PC-3 (cell line): ENCODE measurements around the gene OR10AG1. TPM values are rescaled to one million over a fixed set of nuclear protein-coding genes. Genes with fewer than 3 reads are reported as not detected.

Experiments used
- ATAC-seq: fragments of 200-7000 bp; cut with Tn5 transposase; 2 replicates; pipeline ENCODE4 v1.9.1; 2020; ENCODE audit warnings: mild to moderate bottlenecking, moderate library complexity
- BruUV-seq: library from RNA; stranded (reverse); fragments of 400-500 nt; replicated peaks from 2 replicates; lab custom pipeline; 2021; lab: Mats Ljungman, UMichigan
- CTCF ChIA-PET: fragments of 300-600 bp; sonication (Branson Sonifier 250); formaldehyde crosslinking; loops from one replicate; lab custom pipeline; 2022; ENCODE audit warnings: antibody characterized with exemption; lab: Charles Lee
- POLR2A ChIA-PET: fragments of 300-600 bp; sonication (Branson Sonifier 250); formaldehyde crosslinking; loops from one replicate; lab custom pipeline; 2022; ENCODE audit warnings: antibody characterized with exemption; ENCODE audit not compliant: unreplicated experiment; lab: Charles Lee
- DNase-seq: peaks from one replicate; pipeline ENCODE4 v3.0.0-alpha.2; 2015
- H2AFZ ChIP-seq: fragments of 300-600 bp; sonication (generic); 2 replicates; pipeline ENCODE4 v1.6.0; 2016; ENCODE audit warnings: antibody characterized with exemption, low read length
- H3F3A ChIP-seq: fragments of 300-600 bp; sonication (generic); one replicate; pipeline ENCODE4 v1.6.0; 2017; ENCODE audit warnings: antibody characterized with exemption, low read length, control low read depth, mild to moderate bottlenecking; ENCODE audit not compliant: unreplicated experiment
- H3K27ac ChIP-seq: fragments of 300-600 bp; sonication (generic); 2 replicates; pipeline ENCODE4 v1.5.1; 2016; ENCODE audit warnings: mild to moderate bottlenecking, low read length
- H3K27me3 ChIP-seq: fragments of 300-600 bp; sonication (generic); 2 replicates; pipeline ENCODE4 v1.6.1; 2016; ENCODE audit warnings: low read length, mixed read lengths
- H3K36me3 ChIP-seq: fragments of 300-600 bp; sonication (generic); 2 replicates; pipeline ENCODE4 v1.6.1; 2016; ENCODE audit warnings: low read depth, mixed run types, low read length, mixed read lengths
- H3K4me1 ChIP-seq: fragments of 300-600 bp; sonication (generic); 2 replicates; pipeline ENCODE4 v1.5.1; 2016; ENCODE audit warnings: low read length; ENCODE audit not compliant: insufficient read depth
- H3K4me2 ChIP-seq: fragments of 300-600 bp; sonication (generic); 2 replicates; pipeline ENCODE4 v1.6.0; 2016; ENCODE audit warnings: low read length
- H3K4me3 ChIP-seq: fragments of 300-600 bp; sonication (generic); 2 replicates; pipeline ENCODE4 v1.5.1; 2016; ENCODE audit warnings: mild to moderate bottlenecking, low read length, mixed read lengths
- H3K79me2 ChIP-seq: fragments of 300-600 bp; sonication (generic); 2 replicates; pipeline ENCODE4 v1.6.1; 2017; ENCODE audit warnings: low read length, mixed read lengths
- H3K9ac ChIP-seq: fragments of 300-600 bp; sonication (generic); 2 replicates; pipeline ENCODE4 v1.6.0; 2016; ENCODE audit warnings: mild to moderate bottlenecking, low read length
- H3K9me2 ChIP-seq: fragments of 300-600 bp; sonication (generic); replicated peaks from 2 replicates; pipeline ENCODE4 v1.6.1; 2016; ENCODE audit warnings: mixed run types, low read length, mixed read lengths
- H3K9me3 ChIP-seq: fragments of 300-600 bp; sonication (generic); 2 replicates; pipeline ENCODE4 v1.6.1; 2016; ENCODE audit warnings: low read length, mixed read lengths
- H4K20me1 ChIP-seq: fragments of 300-600 bp; sonication (generic); 2 replicates; pipeline ENCODE4 v1.6.1; 2016; ENCODE audit warnings: low read length, mixed read lengths
- EZH2 ChIP-seq: fragments of 300-600 bp; sonication (generic); IDR thresholded peaks from one replicate; pipeline ENCODE4 v1.6.1; 2017; ENCODE audit warnings: antibody characterized with exemption, mild to moderate bottlenecking, low read length; ENCODE audit not compliant: unreplicated experiment
- EZH2phosphoT487 ChIP-seq: fragments of 300-600 bp; sonication (generic); IDR thresholded peaks from 2 replicates; pipeline ENCODE4 v1.6.1; 2018; ENCODE audit warnings: mild to moderate bottlenecking, antibody characterized with exemption, low read length, borderline replicate concordance
- intact Hi-C: fragments of 100-400 bp; cut with micrococcal nuclease; formaldehyde crosslinking; loops from 2 replicates; pipeline ENCODE4 v1.9.0; 2023
- total RNA-seq: library from RNA; depleted of rRNA; stranded (reverse); fragments of >200 nt; gene quantifications from 2 replicates; pipeline ENCODE4 v1.2.3, GENCODE V29; 2014
- TF ChIP-seq, protein P1 (sequence below): fragments of 300-600 bp; sonication (generic); conservative IDR thresholded peaks from 2 replicates; pipeline ENCODE4 v1.5.1; 2017; ENCODE audit warnings: antibody characterized with exemption, low read depth, mild to moderate bottlenecking, low read length

Gene OR10AG1
- total RNA-seq, 1 experiment from 2014 or later = not detected

DNA sequence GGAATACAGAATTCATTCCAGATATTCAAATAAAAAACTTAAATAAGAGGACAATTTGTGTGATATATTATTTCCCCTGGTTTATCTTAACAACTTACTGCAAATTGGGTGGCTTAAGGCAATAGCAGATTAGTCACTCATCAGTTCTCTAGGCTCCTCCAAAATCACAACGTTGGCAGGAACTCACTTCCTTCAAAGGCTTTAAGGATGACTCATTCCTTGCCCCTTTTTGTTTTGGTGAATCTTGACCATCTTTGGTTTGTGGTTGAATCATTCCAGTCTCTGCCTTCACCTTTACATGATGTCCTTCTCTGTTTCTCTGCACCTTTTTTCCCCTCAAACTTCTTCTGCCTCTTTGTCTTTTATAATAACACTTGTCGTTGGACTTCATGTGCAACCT is 3.4 kb downstream of the OR10AG1 start:
- ATAC-seq (no peak), DNase-seq (no peak)
- POLR2A ChIA-PET = no interaction called here
- Histone ChIP-seq H2AFZ (no peak overlapping the region), H4K20me1 (no peaks in the 10 kb centered on the region), H3K9me2 (no peaks in the 10 kb centered on the region), H3K4me2 (no peak overlapping the region), H3K4me3 (no peak overlapping the region), H3K27me3 (no peaks in the 10 kb centered on the region), H3K27ac (no peak overlapping the region), H3F3A (no peaks in the 10 kb centered on the region), H3K36me3 (no peaks in the 10 kb centered on the region), H3K9ac (no peak overlapping the region), H3K9me3 (no peaks in the 10 kb centered on the region), H3K79me2 (no peaks in the 10 kb centered on the region), H3K4me1 (no peaks in the 10 kb centered on the region)
- TF ChIP-seq EZH2 (no peak), EZH2phosphoT487 (no peak)
- TF ChIP-seq, protein P1, sequence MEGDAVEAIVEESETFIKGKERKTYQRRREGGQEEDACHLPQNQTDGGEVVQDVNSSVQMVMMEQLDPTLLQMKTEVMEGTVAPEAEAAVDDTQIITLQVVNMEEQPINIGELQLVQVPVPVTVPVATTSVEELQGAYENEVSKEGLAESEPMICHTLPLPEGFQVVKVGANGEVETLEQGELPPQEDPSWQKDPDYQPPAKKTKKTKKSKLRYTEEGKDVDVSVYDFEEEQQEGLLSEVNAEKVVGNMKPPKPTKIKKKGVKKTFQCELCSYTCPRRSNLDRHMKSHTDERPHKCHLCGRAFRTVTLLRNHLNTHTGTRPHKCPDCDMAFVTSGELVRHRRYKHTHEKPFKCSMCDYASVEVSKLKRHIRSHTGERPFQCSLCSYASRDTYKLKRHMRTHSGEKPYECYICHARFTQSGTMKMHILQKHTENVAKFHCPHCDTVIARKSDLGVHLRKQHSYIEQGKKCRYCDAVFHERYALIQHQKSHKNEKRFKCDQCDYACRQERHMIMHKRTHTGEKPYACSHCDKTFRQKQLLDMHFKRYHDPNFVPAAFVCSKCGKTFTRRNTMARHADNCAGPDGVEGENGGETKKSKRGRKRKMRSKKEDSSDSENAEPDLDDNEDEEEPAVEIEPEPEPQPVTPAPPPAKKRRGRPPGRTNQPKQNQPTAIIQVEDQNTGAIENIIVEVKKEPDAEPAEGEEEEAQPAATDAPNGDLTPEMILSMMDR = no peak
- BruUV-seq = no TSS peak
- CTCF ChIA-PET = no interaction called here
- intact Hi-C loops = no loop called here

DNA sequence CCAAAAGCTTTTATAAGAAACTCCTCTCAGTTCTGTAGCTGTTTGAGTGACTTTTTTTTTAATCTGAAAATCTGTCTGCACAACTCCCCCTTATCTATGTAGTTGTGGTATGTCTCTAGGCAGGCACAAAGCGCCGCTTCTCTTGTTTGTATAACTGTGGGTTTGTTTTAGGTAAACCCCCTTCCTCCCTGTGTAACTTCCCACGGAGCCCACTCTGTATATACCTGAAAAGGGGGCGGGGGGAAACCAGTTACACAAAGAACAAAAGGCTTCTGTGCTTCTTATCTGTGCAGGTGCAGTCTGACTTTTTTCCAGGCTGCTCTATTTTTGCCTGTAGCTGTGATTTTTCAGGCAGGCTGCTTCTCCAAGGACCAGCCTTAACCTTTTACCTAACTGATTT is 13.2 kb downstream of the OR10AG1 start:
- Histone ChIP-seq H2AFZ (no peak overlapping the region), H3K79me2 (no peaks in the 10 kb centered on the region), H3K4me2 (no peak overlapping the region), H3K27me3 (no peaks in the 10 kb centered on the region), H3K9me3 (peaks cover 5% of the 10 kb centered on the region; the same call in 1 of the 2 replicates), H3K9ac (no peak overlapping the region), H3K27ac (no peak overlapping the region), H3K4me3 (no peak overlapping the region), H3K9me2 (no peaks in the 10 kb centered on the region), H4K20me1 (no peaks in the 10 kb centered on the region), H3K4me1 (no peaks in the 10 kb centered on the region), H3F3A (no peaks in the 10 kb centered on the region), H3K36me3 (no peaks in the 10 kb centered on the region)
- no peak for ATAC-seq
- TF ChIP-seq EZH2 (no peak), EZH2phosphoT487 (no peak)
- TF ChIP-seq, protein P1 = no peak
- DNase-seq = no peak
- BruUV-seq = no TSS peak
- POLR2A ChIA-PET = no interaction called here
- CTCF ChIA-PET = no interaction called here
- intact Hi-C loops = no loop called here

DNA sequence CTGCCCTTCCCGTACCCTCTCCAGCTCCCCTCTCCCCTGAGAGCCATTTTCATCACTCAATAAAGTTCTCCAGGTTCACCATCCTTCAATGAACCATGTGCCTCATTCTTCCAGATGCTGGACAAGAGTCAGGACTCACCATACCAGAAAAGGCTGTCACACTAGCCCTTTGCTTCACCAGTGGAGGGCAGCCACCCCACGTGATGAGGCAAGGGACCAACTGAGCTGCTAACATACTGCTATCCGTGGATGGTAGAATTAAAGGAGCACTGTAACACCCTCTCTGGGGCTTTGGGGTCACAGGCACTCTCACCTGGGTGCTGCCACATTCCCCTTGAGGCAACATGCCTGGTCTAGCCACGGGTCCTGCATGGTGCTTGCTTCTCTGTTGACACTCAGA is 20.4 kb downstream of the OR10AG1 start:
- no TSS peak for BruUV-seq
- POLR2A ChIA-PET = no interaction called here

More for the DNA sequence above, 20.4 kb downstream of the OR10AG1 start:
- H2AFZ ChIP-seq = no peak overlapping the region
- DNase-seq = no peak
- no peaks in the 10 kb centered on the region for H3K36me3 ChIP-seq
- H3K9me3 ChIP-seq = peaks cover 8% of the 10 kb centered on the region; the same call in 1 of the 2 replicates
- H3K4me3 ChIP-seq = no peak overlapping the region
- H3K9ac ChIP-seq = no peak overlapping the region
- H3K4me1 ChIP-seq = no peaks in the 10 kb centered on the region
- H3K79me2 ChIP-seq = no peaks in the 10 kb centered on the region
- no peak overlapping the region for H3K27ac ChIP-seq
- no peak for ATAC-seq
- no peak overlapping the region for H3K4me2 ChIP-seq
- CTCF ChIA-PET = no interaction called here
- no peaks in the 10 kb centered on the region for H3K9me2 ChIP-seq
- no peaks in the 10 kb centered on the region for H4K20me1 ChIP-seq
- no peak for TF ChIP-seq EZH2phosphoT487
- TF ChIP-seq, protein P1 = no peak
- H3F3A ChIP-seq = no peaks in the 10 kb centered on the region
- no peaks in the 10 kb centered on the region for H3K27me3 ChIP-seq
- intact Hi-C loops = no loop called here
